Suprapubic skin (tissue), 4 donors: ENCODE data around the gene PIK3R5.

ENCODE experiments used
- CTCF ChIP-seq, 2 donors: fragments of 200-600 bp in 1 of 2; fragments of 450-650 bp in 1 of 2; sonication (generic) in 1 of 2; IDR thresholded peaks; one replicate each; pipeline ENCODE4 v1.5.1; 2016 to 2019; ENCODE audit warnings: antibody characterized with exemption in 2 of 2, mild to moderate bottlenecking in 1 of 2, moderate library complexity in 1 of 2
- EP300 ChIP-seq: sonication (generic); formaldehyde crosslinking; IDR thresholded peaks from one replicate; pipeline ENCODE4 v1.6.1; 2017; ENCODE audit warnings: antibody characterized with exemption
- POLR2A ChIP-seq, 2 donors: fragments of 450-650 bp; IDR thresholded peaks; one replicate each; pipeline ENCODE4 v1.6.1; 2017; ENCODE audit warnings: antibody characterized with exemption in 2 of 2, mild to moderate bottlenecking in 2 of 2, moderate library complexity in 2 of 2
- POLR2AphosphoS5 ChIP-seq, 3 donors: sonication (generic); formaldehyde crosslinking; IDR thresholded peaks; one replicate each; pipeline ENCODE4 v1.6.1; 2017; ENCODE audit warnings: antibody characterized with exemption in 3 of 3

- no peak for TF ChIP-seq CTCF (IDR thresholded peaks at IDR 0.05)
- no peak for TF ChIP-seq POLR2A (IDR thresholded peaks at IDR 0.05)
- TF ChIP-seq EP300 = no peak
- TF ChIP-seq POLR2AphosphoS5 (IDR thresholded peaks at IDR 0.05) = no peak
These were observed 41.7 kb upstream of the PIK3R5 start for GRCh38 chr17:9007052-9007714.
